Thyroid gland (tissue), 4 donors: Measurements from ENCODE around the gene DNAJC16.

Source experiments
- CTCF ChIP-seq, 6 experiments: fragments of 200-600 bp in 3 of 6; fragments of 450-650 bp in 3 of 6; sonication (generic) in 3 of 6; IDR thresholded peaks; one replicate each; pipeline ENCODE4 v1.5.1; 2016 to 2019; ENCODE audit warnings: antibody characterized with exemption in 6 of 6, mild to moderate bottlenecking in 2 of 6, inconsistent platforms in 1 of 6, moderate library complexity in 1 of 6
- POLR2A ChIP-seq, 2 donors: fragments of 450-650 bp; IDR thresholded peaks; one replicate each; pipeline ENCODE4 v1.6.1; 2017; ENCODE audit warnings: antibody characterized with exemption in 2 of 2, mild to moderate bottlenecking in 2 of 2, moderate library complexity in 1 of 2

DNA sequence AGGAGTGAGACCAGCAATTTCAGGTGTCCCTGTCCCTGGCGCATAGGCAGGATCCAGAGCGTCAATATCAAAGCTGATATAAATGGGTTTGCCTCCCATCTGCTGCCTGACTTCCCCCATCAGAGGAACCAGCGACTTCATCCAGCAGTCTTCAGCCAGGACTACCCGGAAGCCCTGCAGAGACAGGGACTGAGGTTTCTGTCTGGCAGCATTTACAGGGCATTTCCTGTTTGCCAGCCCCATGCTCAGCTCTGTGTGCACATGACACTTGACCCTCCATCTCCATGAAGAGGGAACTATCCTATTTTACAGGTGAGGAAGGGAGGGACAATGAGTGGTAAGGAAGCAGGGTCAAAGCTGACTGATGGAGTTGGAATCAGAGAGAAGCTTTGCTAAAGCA is 51.0 kb downstream of the DNAJC16 start:
- no peak for TF ChIP-seq CTCF (IDR thresholded peaks at IDR 0.05)
- no peak for TF ChIP-seq POLR2A (IDR thresholded peaks at IDR 0.05)
